ENCODE measurements around the gene RNF130. TPM values are rescaled to one million over a fixed set of nuclear protein-coding genes. Genes with fewer than 3 reads are reported as not detected.

The RNF130 gene
- total and polyA plus RNA-seq, 2 of the 13 experiments (the other 11 are each of a cell fraction or from before 2014, with no cell fraction given) = 28.2 to 28.3 TPM

DNA sequence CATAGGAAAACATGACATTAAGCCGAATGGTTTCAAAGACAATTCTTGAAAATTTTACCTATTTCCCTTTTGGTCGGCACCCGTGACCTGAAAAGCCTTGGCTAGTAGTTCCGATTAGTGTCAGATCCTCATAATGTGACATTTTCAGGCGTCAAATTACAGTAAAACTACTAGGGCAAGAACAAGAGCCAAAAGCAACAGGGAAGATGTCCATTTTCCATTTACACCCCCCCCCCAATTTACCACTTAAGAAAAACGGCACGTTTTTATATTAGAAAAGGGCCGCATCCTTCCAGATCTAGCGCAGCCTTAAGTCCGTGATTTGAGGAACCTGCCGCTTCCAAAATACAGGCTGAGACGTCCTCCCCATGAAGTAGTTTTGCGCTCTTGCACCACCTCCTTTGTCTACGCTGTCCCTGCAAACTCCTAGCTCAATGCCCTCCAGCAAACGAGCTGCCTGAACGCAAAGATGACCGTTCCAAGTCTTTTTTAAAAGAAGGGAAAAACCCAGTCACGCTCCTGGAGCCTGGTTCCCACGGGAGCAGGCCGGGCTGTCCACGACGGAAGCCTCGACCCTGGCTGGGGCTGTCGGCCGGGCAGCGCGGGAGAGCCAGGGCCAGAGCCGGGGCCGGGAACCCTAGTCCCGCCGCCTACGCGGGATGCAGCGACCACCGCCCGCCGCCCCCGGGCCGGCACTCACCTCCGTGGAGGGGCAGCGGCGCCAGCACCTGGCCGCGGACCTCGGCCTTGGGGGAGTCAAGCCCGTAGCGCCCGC lies 616 bp downstream of the RNF130 start (continued):
- TF ChIP-seq ZNF225 (CRISPR knock-in tag; IDR thresholded peaks at IDR 0.05) (peak; percentile 28; the same call in 1 of the 2 replicates), ZSCAN9 (CRISPR knock-in tag; IDR thresholded peaks at IDR 0.05; ENCODE audit: borderline replicate concordance) (no peak), KLF15 (CRISPR knock-in tag; IDR thresholded peaks at IDR 0.05; ENCODE audit: borderline replicate concordance) (no peak), DPF2 (CRISPR knock-in tag; IDR thresholded peaks at IDR 0.05; ENCODE audit: borderline replicate concordance, low read depth) (no peak), ZNF777 (CRISPR knock-in tag; IDR thresholded peaks at IDR 0.05) (no peak), NFE2L1 (CRISPR knock-in tag; IDR thresholded peaks at IDR 0.05; ENCODE audit: borderline replicate concordance) (no peak), AHR (CRISPR knock-in tag; IDR thresholded peaks at IDR 0.05) (no peak), ZNF484 (CRISPR knock-in tag; IDR thresholded peaks at IDR 0.05; ENCODE audit: borderline replicate concordance, low read depth) (no peak), MAFF (IDR thresholded peaks at IDR 0.05; ENCODE audit: low read depth, low read length) (no peak), ZNF616 (CRISPR knock-in tag; IDR thresholded peaks at IDR 0.05; ENCODE audit: low read depth) (no peak), TOE1 (CRISPR knock-in tag; IDR thresholded peaks at IDR 0.05) (no peak), HIVEP1 (CRISPR knock-in tag; IDR thresholded peaks at IDR 0.05) (peak; percentile 38; the same call in 1 of the 2 replicates), NONO (IDR thresholded peaks at IDR 0.05) (no peak), NONO (CRISPR knock-in tag; conservative IDR thresholded peaks at IDR 0.05) (no peak), ZNF354B (CRISPR knock-in tag; IDR thresholded peaks at IDR 0.05) (no peak), ZNF546 (CRISPR knock-in tag; conservative IDR thresholded peaks at IDR 0.05) (no peak), ZNF34 (CRISPR knock-in tag; IDR thresholded peaks at IDR 0.05; ENCODE audit: borderline replicate concordance) (no peak), DMAP1 (CRISPR knock-in tag; IDR thresholded peaks at IDR 0.05) (no peak), ETV5 (CRISPR knock-in tag; IDR thresholded peaks at IDR 0.05; ENCODE audit: borderline replicate concordance) (no peak), MXD4 (CRISPR knock-in tag; IDR thresholded peaks at IDR 0.05) (no peak), MNT (IDR thresholded peaks at IDR 0.05) (no peak), ZNF432 (CRISPR knock-in tag; IDR thresholded peaks at IDR 0.05; ENCODE audit: borderline replicate concordance) (no peak), XBP1 (CRISPR knock-in tag; IDR thresholded peaks at IDR 0.05) (no peak)
- TF ChIP-seq, protein P1, sequence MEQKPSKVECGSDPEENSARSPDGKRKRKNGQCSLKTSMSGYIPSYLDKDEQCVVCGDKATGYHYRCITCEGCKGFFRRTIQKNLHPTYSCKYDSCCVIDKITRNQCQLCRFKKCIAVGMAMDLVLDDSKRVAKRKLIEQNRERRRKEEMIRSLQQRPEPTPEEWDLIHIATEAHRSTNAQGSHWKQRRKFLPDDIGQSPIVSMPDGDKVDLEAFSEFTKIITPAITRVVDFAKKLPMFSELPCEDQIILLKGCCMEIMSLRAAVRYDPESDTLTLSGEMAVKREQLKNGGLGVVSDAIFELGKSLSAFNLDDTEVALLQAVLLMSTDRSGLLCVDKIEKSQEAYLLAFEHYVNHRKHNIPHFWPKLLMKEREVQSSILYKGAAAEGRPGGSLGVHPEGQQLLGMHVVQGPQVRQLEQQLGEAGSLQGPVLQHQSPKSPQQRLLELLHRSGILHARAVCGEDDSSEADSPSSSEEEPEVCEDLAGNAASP (CRISPR knock-in tag; IDR thresholded peaks at IDR 0.05; ENCODE audit: borderline replicate concordance) = no peak
- TF ChIP-seq, protein P2, sequence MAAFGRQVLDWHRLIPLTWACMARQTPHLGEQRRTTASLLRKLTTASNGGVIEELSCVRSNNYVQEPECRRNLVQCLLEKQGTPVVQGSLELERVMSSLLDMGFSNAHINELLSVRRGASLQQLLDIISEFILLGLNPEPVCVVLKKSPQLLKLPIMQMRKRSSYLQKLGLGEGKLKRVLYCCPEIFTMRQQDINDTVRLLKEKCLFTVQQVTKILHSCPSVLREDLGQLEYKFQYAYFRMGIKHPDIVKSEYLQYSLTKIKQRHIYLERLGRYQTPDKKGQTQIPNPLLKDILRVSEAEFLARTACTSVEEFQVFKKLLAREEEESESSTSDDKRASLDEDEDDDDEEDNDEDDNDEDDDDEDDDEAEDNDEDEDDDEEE (CRISPR knock-in tag; IDR thresholded peaks at IDR 0.05) = no peak
